HEK293 (cell line): Measurements from ENCODE around the gene C1QTNF12.

ENCODE experiments used
- CTCF ChIA-PET: fragments of 350-600 bp; formaldehyde crosslinking; extraction: SDS; loops from one replicate; lab custom pipeline; 2021; ENCODE audit warnings: antibody characterized with exemption; lab: Yijun Ruan, JAX
- POLR2A ChIA-PET: fragments of 300-600 bp; formaldehyde crosslinking; extraction: SDS; loops from one replicate; lab custom pipeline; 2020; ENCODE audit warnings: antibody characterized with exemption, inconsistent platforms; lab: Yijun Ruan, JAX
- H3K27ac ChIP-seq: fragments of 200-500 bp; sonication (Bioruptor generic); 2 replicates; pipeline ENCODE4 v1.5.1; 2014; ENCODE audit warnings: low read depth, low read length, control low read depth, inconsistent platforms; ENCODE audit errors: extremely low read depth
- H3K36me3 ChIP-seq, 2 experiments: fragments of 200-500 bp in 1 of 2; sonication (Bioruptor generic) in 1 of 2; 1 replicate in 1 of 2; 2 replicates in 1 of 2; pipeline ENCODE4 v1.5.1; 2014 to 2017; ENCODE audit warnings: inconsistent platforms in 2 of 2, low read length in 2 of 2; ENCODE audit not compliant: control insufficient read depth in 2 of 2, insufficient read depth in 1 of 2
- H3K4me1 ChIP-seq: fragments of 200-500 bp; sonication (Bioruptor generic); 2 replicates; pipeline ENCODE4 v1.5.1; 2014; ENCODE audit warnings: mild to moderate bottlenecking, low read length, inconsistent platforms; ENCODE audit not compliant: control insufficient read depth, insufficient read depth
- H3K4me3 ChIP-seq: 2 replicates; pipeline ENCODE4 v1.5.1; 2011; ENCODE audit warnings: low read depth, mild to moderate bottlenecking, control low read depth, low read length, moderate library complexity
- H3K9me3 ChIP-seq: fragments of 200-500 bp; sonication (Bioruptor generic); 2 replicates; pipeline ENCODE4 v1.5.1; 2014; ENCODE audit warnings: low read depth, low read length, inconsistent platforms; ENCODE audit not compliant: control insufficient read depth, insufficient read depth
- BCL11A ChIP-seq: fragments of 450-650 bp; formaldehyde crosslinking; IDR thresholded peaks from 2 replicates; pipeline ENCODE4 v1.5.1; 2016; ENCODE audit warnings: low read depth, missing biosample characterization, missing genetic modification characterization
- FEZF1 ChIP-seq: fragments of 450-650 bp; formaldehyde crosslinking; IDR thresholded peaks from 2 replicates; pipeline ENCODE4 v1.5.1; 2016; ENCODE audit warnings: missing biosample characterization, missing genetic modification characterization
- GLIS1 ChIP-seq: fragments of 450-650 bp; formaldehyde crosslinking; IDR thresholded peaks from 2 replicates; pipeline ENCODE4 v1.5.1; 2016; ENCODE audit warnings: missing biosample characterization, missing genetic modification characterization
- GLIS2 ChIP-seq: fragments of 450-650 bp; formaldehyde crosslinking; IDR thresholded peaks from 2 replicates; pipeline ENCODE4 v1.5.1; 2016; ENCODE audit warnings: missing biosample characterization, missing genetic modification characterization
- HOXD13 ChIP-seq: sonication (generic); formaldehyde crosslinking; IDR thresholded peaks from 2 replicates; pipeline ENCODE4 v1.8.0; 2022; ENCODE audit warnings: missing genetic modification reagents, borderline replicate concordance
- KLF7 ChIP-seq: fragments of 450-650 bp; formaldehyde crosslinking; IDR thresholded peaks from 2 replicates; pipeline ENCODE4 v1.5.1; 2016; ENCODE audit warnings: missing biosample characterization, missing genetic modification characterization, borderline replicate concordance
- OVOL3 ChIP-seq: fragments of 450-650 bp; formaldehyde crosslinking; IDR thresholded peaks from 2 replicates; pipeline ENCODE4 v1.5.1; 2016; ENCODE audit warnings: missing biosample characterization, missing genetic modification characterization
- PRDM1 ChIP-seq: fragments of 450-650 bp; formaldehyde crosslinking; IDR thresholded peaks from 2 replicates; pipeline ENCODE4; 2016; ENCODE audit warnings: missing biosample characterization, missing genetic modification characterization
- TCF7L2 ChIP-seq: IDR thresholded peaks from 2 replicates; pipeline ENCODE4 v1.6.1; 2011; ENCODE audit warnings: low read depth, mild to moderate bottlenecking, inconsistent platforms, low read length, moderate library complexity, borderline replicate concordance
- ZFP69B ChIP-seq: fragments of 450-650 bp; formaldehyde crosslinking; IDR thresholded peaks from 2 replicates; pipeline ENCODE4 v1.5.1; 2016; ENCODE audit warnings: missing biosample characterization, missing genetic modification characterization
- ZNF114 ChIP-seq: fragments of 450-650 bp; formaldehyde crosslinking; IDR thresholded peaks from 2 replicates; pipeline ENCODE4 v1.5.0; 2017; ENCODE audit warnings: missing biosample characterization, missing genetic modification characterization
- ZNF138 ChIP-seq: fragments of 450-650 bp; formaldehyde crosslinking; IDR thresholded peaks from 2 replicates; pipeline ENCODE4 v1.5.1; 2016; ENCODE audit warnings: missing biosample characterization, missing genetic modification characterization, borderline replicate concordance
- ZNF19 ChIP-seq: fragments of 450-650 bp; formaldehyde crosslinking; IDR thresholded peaks from 2 replicates; pipeline ENCODE4; 2016; ENCODE audit warnings: missing biosample characterization, missing genetic modification characterization, low read depth
- ZNF341 ChIP-seq: fragments of 450-650 bp; formaldehyde crosslinking; IDR thresholded peaks from 2 replicates; pipeline ENCODE4; 2016; ENCODE audit warnings: low read depth, missing biosample characterization, missing genetic modification characterization
- ZNF350 ChIP-seq: fragments of 450-650 bp; formaldehyde crosslinking; IDR thresholded peaks from 2 replicates; pipeline ENCODE4 v1.5.0; 2017; ENCODE audit warnings: missing biosample characterization, mild to moderate bottlenecking, missing genetic modification characterization
- ZNF354C ChIP-seq: fragments of 450-650 bp; formaldehyde crosslinking; IDR thresholded peaks from 2 replicates; pipeline ENCODE4 v1.5.1; 2016; ENCODE audit warnings: missing biosample characterization, missing genetic modification characterization, low read depth, borderline replicate concordance
- ZNF416 ChIP-seq: fragments of 450-650 bp; formaldehyde crosslinking; IDR thresholded peaks from 2 replicates; pipeline ENCODE4 v1.5.1; 2016; ENCODE audit warnings: missing biosample characterization, missing genetic modification characterization
- ZNF426 ChIP-seq: fragments of 450-650 bp; formaldehyde crosslinking; IDR thresholded peaks from 2 replicates; pipeline ENCODE4 v1.5.1; 2017; ENCODE audit warnings: missing biosample characterization, missing genetic modification characterization, mild to moderate bottlenecking, inconsistent platforms, moderate library complexity
- ZNF558 ChIP-seq: fragments of 450-650 bp; formaldehyde crosslinking; IDR thresholded peaks from 2 replicates; pipeline ENCODE4 v1.5.1; 2016; ENCODE audit warnings: missing biosample characterization, missing genetic modification characterization
- ZNF776 ChIP-seq: fragments of 450-650 bp; formaldehyde crosslinking; IDR thresholded peaks from 2 replicates; pipeline ENCODE4 v1.5.0; 2017; ENCODE audit warnings: missing biosample characterization, missing genetic modification characterization, borderline replicate concordance
- ZNF843 ChIP-seq: fragments of 450-650 bp; formaldehyde crosslinking; IDR thresholded peaks from 2 replicates; pipeline ENCODE4 v1.5.1; 2016; ENCODE audit warnings: missing biosample characterization, missing genetic modification characterization
- ZSCAN30 ChIP-seq: fragments of 450-650 bp; IDR thresholded peaks from 2 replicates; pipeline ENCODE4 v1.5.1; 2018; ENCODE audit warnings: missing biosample characterization, mild to moderate bottlenecking, missing genetic modification characterization, moderate library complexity
- ZXDB ChIP-seq: fragments of 450-650 bp; formaldehyde crosslinking; IDR thresholded peaks from 2 replicates; pipeline ENCODE4 v1.5.1; 2016; ENCODE audit warnings: missing biosample characterization, missing genetic modification characterization
- TF ChIP-seq, protein P1 (sequence below): fragments of 450-650 bp; formaldehyde crosslinking; IDR thresholded peaks from 2 replicates; pipeline ENCODE4 v1.5.1; 2016; ENCODE audit warnings: missing biosample characterization, missing genetic modification characterization
- TF ChIP-seq, protein P2 (sequence below): fragments of 450-650 bp; formaldehyde crosslinking; IDR thresholded peaks from 2 replicates; pipeline ENCODE4 v1.5.1; 2016; ENCODE audit warnings: missing biosample characterization, missing genetic modification characterization
- TF ChIP-seq, protein P3 (sequence below): fragments of 450-650 bp; formaldehyde crosslinking; IDR thresholded peaks from 2 replicates; pipeline ENCODE4 v1.5.1; 2016; ENCODE audit warnings: missing biosample characterization, missing genetic modification characterization

C1QTNF12 gene

DNA sequence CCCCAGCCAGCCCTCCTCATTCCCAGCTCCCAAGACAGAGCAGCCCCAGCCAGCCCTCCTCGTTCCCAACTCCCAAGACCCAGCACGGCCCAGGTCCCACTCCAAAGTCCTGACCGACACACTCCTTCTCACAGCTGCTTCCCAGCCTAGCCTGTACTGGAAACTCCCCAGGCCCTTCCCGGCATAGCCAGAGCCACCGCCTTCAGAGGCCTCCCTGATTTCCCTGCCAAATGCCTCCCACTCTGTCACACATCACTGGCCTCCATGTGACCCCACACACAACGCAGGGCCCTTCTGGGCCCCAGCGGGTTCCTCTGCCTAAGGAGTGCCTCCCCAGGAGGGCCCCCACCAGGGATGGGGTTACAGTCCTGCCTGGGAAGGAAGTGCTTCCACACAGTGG lies 24.3 kb upstream of the C1QTNF12 start (continued):
- TF ChIP-seq BCL11A (no peak), GLIS2 (tag by site-specific recombination) (peak; percentile 46; the same call in 1 of the 2 replicates), KLF7 (tag by site-specific recombination) (no peak), TCF7L2 (no peak), ZNF354C (tag by site-specific recombination) (no peak), ZNF843 (tag by site-specific recombination) (no peak), ZSCAN30 (tag by site-specific recombination) (no peak), ZNF19 (tag by site-specific recombination) (no peak), ZNF114 (no peak), HOXD13 (CRISPR knock-in tag) (no peak), GLIS1 (tag by site-specific recombination) (peak; percentile 89), ZNF558 (tag by site-specific recombination) (no peak), FEZF1 (tag by site-specific recombination) (no peak), ZNF341 (tag by site-specific recombination) (no peak)

DNA sequence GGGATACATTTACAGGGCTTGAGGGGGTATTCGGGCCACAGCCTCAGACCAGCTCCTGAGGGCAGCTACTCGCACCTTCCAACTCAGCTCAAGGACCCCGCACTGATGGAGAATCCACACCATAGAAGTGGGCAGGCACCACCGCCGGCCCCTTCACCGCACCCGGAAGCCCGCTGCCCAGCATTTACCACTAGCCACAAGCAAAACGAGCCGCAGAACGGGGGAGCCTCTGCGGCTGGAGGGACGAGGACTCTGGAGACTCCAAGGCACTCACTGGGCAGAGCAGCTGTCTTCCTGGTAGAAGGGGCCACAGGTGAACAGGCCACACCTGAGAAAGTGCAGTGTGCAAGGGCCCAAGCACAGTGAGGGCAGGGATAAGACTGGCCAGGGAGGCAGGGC lies 21.8 kb upstream of the C1QTNF12 start:
- peaks cover 7 to 86% of the 10 kb centered on the region in 2 experiments; a peak in 2 of 3 replicates for H3K36me3 ChIP-seq
- H3K4me1 ChIP-seq = 0 out of 2 replicates have a peak, but pooled peaks cover 4% of the 10 kb centered on the region
- ChIA-PET CTCF (interaction anchor here (1.1 kb wide), 1 partner anchor 53 kb away, joined by 3 read pairs; no protein-coding TSS in a partner anchor), POLR2A (interaction anchor here (1.2 kb wide), 1 partner anchor 9 kb away, joined by 3 read pairs; no protein-coding TSS in a partner anchor)
- TF ChIP-seq, protein P1, sequence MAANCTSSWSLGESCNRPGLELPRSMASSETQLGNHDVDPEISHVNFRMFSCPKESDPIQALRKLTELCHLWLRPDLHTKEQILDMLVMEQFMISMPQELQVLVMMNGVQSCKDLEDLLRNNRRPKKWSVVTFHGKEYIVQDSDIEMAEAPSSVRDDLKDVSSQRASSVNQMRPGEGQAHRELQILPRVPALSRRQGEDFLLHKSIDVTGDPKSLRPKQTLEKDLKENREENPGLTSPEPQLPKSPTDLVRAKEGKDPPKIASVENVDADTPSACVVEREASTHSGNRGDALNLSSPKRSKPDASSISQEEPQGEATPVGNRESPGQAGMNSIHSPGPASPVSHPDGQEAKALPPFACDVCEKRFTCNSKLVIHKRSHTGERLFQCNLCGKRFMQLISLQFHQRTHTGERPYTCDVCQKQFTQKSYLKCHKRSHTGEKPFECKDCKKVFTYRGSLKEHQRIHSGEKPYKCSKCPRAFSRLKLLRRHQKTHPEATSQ (tag by site-specific recombination) = no peak
- TF ChIP-seq ZNF776 (tag by site-specific recombination) = no peak
- TF ChIP-seq, protein P2, sequence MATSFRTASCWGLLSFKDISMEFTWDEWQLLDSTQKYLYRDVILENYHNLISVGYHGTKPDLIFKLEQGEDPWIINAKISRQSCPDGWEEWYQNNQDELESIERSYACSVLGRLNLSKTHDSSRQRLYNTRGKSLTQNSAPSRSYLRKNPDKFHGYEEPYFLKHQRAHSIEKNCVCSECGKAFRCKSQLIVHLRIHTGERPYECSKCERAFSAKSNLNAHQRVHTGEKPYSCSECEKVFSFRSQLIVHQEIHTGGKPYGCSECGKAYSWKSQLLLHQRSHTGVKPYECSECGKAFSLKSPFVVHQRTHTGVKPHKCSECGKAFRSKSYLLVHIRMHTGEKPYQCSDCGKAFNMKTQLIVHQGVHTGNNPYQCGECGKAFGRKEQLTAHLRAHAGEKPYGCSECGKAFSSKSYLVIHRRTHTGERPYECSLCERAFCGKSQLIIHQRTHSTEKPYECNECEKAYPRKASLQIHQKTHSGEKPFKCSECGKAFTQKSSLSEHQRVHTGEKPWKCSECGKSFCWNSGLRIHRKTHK (tag by site-specific recombination) = no peak
- no peak for TF ChIP-seq TCF7L2
- TF ChIP-seq ZFP69B (tag by site-specific recombination) = no peak
- TF ChIP-seq OVOL3 (tag by site-specific recombination) = no peak
- TF ChIP-seq PRDM1 (tag by site-specific recombination) = no peak
- TF ChIP-seq ZNF138 (tag by site-specific recombination) = no peak
- no peak overlapping the region for H3K27ac ChIP-seq
- no peak overlapping the region for H3K4me3 ChIP-seq
- H3K9me3 ChIP-seq = no peaks in the 10 kb centered on the region

DNA sequence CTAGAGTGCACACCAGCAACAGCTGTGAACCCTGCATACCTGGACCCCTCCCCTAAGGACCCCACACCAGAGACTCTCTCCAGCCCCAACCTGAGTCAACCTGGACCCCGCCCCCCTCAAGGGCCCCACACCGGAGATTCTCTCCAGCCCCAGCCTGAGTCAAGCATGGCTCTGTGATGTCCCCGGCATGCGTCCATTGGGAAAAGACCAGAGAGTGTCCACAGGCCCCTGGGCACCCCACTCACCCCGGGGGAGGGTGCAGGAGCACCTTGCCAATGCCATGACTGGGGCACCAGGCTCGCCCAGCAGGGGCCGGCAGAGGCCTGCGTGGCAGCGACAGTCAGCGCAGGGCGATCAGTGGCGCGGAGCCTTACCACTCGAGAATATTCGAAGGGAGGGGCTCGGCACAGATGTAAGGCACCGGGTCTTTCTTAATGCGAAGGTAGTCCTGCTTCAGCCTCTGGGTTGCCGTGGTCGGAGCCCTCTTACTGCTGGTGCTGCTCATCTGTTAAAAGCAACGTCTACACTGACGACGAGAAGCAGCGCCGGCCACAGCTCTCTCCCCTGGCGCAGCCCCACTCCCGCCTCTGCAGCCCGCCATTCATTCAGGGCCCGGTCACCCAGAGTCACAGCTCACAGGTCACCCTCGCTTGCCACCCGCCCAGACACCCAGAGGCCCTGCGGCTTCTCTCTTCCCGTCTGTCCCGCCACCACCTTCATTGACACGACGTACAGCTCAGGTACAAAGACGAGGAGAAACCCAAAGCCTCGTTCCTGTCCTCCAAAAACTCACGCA lies 21.2 kb upstream of the C1QTNF12 start:
- TF ChIP-seq ZNF426 (tag by site-specific recombination) = no peak
- TF ChIP-seq ZXDB (tag by site-specific recombination) = no peak
- no peak for TF ChIP-seq ZNF416 (tag by site-specific recombination)
- TF ChIP-seq ZNF350 (tag by site-specific recombination) = no peak
- TF ChIP-seq, protein P3, sequence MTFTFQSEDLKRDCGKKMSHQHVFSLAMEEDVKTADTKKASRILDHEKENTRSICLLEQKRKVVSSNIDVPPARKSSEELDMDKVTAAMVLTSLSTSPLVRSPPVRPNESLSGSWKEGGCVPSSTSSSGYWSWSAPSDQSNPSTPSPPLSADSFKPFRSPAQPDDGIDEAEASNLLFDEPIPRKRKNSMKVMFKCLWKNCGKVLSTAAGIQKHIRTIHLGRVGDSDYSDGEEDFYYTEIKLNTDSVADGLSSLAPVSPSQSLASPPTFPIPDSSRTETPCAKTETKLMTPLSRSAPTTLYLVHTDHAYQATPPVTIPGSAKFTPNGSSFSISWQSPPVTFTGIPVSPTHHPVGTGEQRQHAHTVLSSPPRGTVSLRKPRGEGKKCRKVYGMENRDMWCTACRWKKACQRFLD = no peak
- H3K4me3 ChIP-seq = no peak overlapping the region
- 0 out of 2 replicates have a peak, but pooled peaks cover 4% of the 10 kb centered on the region for H3K4me1 ChIP-seq
- ChIA-PET CTCF (interaction anchor here (0.6 to 1.1 kb wide), 2 partner anchors 10 to 53 kb away, joined by 3 read pairs; no protein-coding TSS in a partner anchor), POLR2A (interaction anchor here (1.2 kb wide), 1 partner anchor 10 kb away, joined by 3 read pairs; no protein-coding TSS in a partner anchor)
- H3K27ac ChIP-seq = no peak overlapping the region
- H3K9me3 ChIP-seq = no peaks in the 10 kb centered on the region
- H3K36me3 ChIP-seq = peaks cover 7 to 92% of the 10 kb centered on the region in 2 experiments; a peak in 2 of 3 replicates
